HG03432 (cell line): ENCODE data around the gene SIRT7.
A peak's percentile ranks its signal among the peaks of the same experiment; 100 is the strongest.

Experiments
- ATAC-seq: cut with Tn5 transposase; IDR thresholded peaks from one replicate; pipeline ENCODE4 v1.9.1; 2021; ENCODE audit warnings: mild to moderate bottlenecking, moderate library complexity; ENCODE audit not compliant: unreplicated experiment

Gene SIRT7

DNA sequence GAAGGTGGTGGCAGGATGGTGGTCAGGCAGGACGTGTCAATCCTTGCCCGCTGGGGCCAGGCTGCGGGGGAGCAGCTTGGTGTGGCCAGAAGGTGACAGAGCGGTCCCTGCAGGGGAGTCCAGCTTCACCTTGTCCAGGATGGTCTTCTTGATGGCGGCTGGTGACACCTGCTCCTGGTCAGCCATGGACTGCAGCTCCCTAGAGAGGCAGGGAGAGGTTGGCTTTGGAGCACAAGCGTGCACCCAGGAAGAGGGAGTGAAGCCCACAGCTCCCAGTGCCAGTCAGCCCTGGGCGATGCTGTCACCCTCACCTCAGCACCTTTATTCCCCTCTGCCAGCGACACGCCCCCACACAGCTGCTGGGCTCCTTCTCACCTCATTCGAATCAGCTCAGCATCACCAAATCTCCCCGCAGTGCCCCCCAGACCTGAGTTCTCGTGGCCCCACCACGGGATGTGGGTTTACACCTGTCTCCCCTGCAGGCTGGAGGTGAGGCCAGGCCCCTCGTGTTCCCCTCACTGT lies 15.3 kb upstream of the SIRT7 start:
- no peak for ATAC-seq

DNA sequence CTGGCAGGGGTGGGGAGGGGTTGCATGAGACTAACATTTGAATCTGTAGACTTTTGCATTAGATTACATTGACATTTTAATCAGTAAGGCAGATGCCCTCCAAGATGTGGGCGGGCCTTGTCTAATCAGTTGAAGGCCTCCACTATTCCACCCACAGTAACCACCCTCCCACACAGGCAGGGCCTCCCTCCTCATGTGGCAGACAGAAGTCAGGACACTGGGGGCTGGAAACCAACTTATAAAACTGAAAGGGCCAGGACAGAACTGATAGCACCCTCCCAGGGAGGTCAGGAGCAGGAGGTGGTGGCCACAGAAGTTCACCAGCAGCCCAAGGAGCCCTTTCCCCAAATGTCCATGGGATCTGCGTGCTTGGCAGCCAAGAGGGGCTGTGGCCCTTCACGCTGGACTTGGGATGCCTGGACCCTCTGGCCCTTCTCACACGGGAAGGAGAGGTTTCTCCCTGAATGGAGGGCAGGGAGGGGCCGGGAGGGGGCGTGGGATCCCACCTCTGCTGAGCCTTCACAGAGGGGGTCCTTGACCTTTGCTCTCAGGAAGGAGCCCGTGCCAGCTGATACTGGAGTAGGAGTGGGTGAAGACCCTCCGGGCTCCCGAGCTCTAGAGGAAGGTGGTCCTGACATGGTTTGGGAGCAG lies 14.5 kb upstream of the SIRT7 start:
- no peak for ATAC-seq

DNA sequence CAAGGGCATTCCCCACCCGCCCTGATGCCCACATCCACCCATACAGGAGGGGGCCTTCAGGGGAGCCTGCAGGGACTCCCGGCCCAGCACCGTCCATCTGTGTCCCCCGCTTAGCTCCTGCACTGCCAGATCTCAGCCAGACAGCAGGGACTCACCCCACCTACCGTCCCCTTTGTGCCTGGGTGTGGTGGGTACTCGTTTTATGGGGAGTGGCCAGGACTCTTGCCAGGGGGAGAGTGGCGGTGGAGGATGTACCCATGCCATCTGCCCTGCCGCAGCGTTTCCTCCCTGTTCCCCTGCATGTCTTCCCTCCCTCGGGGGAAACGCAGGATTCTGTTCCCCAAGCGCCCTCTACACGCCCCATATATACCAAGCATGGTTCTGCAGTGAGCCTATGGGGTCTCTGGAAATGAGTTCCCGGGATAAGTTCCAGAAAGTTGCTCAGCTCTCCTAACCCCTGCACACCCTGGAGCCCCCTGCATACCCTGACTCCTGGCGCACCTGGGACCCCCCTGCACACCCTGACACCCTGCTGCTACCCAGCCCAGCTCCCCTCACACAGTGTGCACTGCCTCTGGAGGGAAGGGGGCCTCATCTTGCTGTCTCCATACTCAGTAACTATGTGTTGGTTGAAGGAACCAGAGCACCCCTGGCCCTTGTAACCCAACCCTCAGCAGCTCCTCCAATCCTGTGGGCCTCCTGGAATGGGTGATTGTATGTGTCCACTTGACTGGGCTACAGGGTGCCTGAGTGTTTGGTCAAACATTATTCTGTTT lies 13.8 kb upstream of the SIRT7 start:
- ATAC-seq, result no peak

DNA sequence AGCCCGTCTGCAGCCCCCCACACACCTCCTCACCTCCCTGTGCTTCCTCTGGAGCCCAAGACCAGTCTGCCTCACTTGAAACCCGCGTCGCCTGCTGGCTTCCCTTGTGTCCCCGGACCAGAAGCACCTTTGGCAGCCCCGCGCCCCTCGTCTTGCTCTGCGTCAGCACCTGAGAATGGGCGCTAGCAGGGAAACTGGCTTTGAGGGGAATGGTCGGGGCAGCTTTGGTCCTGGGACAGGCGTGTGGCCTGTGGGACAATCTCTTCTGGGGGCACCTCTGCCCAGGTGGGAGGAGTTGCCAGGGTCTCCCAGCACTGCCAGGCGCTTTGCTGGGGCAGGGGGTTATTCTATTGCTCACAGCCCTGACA lies 13.2 kb upstream of the SIRT7 start:
- no peak for ATAC-seq

DNA sequence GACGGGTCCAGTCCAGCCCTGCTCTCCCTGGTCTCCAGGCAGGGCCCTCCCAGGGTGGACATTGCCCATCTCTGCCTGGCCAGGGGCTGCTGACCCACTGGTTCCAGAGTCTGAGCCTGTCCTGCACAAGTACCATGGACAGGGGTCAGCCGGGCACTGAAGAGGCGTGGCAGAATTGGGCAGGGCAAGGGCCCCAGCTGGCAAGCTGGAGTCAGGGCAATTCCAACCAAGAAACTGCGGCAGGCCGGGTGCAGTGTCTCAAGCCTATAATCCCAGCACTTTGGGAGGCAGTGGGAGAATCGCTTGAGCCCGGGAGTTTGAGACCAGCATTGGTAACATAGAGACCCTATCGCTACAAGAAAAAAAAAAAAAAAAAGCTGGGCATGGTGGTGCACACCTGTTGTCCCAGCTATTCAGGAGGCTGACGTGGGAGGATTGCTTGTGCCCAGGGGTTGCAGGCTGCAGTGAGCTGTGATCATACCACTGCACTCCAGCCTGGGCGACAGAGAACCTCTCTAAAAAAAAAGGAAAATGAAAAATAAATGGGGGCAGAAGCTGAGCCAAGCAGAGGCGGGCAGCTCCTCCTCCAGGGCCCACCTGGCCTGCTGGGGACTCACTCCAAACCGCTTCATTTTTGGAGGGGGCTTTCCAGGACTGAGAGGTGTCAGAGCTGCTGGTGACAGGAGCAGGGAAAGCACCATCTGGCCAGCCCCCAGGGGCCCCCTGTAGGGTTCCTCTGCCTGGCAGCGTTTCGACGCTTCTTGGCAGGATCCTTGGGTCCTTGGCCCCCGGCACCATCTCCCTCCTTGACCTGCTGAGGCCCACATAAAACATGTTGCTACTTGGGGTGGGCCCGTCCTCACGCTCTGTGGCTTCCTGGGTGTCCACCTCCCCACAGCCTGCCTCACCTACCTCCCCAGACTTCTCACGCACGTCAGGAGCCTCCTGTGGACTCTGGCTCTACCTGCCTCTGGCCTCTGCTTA lies 12.5 kb upstream of the SIRT7 start:
- no peak for ATAC-seq

DNA sequence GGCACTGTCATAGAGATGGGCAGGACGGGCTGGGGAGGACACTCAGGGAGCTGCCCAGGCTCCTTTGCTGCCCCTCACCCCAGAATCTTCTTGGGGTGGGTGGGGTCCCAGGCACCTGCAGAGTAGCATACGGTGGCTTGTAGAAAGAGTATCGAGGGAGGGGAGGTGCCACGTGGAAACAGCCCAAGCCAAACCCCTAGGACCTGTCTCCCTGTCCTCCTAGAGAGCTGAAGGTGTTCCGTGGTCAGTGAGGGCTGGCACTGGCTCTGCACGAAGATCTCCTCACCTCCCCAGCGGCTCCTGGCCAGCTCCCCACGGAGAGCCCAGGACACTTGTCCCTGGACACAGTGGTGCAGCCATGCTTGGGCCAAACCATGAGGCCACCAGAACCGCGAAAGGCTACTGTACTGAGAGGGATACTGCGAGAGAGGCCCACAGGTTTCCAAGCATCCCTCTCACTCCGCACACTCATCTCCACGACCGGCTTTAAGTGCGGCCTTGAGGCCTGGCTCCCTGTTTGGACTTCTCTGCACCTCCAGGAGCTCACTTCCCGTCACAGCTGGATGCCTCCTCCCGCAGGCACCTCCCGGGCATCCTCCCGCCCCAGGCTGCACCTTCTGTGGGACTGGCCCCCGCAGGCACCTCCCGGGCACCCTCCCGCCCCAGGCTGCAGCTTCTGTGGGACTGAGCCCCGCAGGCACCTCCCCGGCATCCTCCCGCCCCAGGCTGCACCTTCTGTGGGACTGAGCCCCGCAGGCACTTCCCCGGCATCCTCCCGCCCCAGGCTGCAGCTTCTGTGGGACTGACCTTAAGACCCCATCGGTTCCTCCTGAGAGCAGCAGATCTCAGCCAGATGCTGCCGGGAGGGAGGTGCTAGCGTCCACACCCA lies 11.5 kb upstream of the SIRT7 start:
- ATAC-seq, result no peak

DNA sequence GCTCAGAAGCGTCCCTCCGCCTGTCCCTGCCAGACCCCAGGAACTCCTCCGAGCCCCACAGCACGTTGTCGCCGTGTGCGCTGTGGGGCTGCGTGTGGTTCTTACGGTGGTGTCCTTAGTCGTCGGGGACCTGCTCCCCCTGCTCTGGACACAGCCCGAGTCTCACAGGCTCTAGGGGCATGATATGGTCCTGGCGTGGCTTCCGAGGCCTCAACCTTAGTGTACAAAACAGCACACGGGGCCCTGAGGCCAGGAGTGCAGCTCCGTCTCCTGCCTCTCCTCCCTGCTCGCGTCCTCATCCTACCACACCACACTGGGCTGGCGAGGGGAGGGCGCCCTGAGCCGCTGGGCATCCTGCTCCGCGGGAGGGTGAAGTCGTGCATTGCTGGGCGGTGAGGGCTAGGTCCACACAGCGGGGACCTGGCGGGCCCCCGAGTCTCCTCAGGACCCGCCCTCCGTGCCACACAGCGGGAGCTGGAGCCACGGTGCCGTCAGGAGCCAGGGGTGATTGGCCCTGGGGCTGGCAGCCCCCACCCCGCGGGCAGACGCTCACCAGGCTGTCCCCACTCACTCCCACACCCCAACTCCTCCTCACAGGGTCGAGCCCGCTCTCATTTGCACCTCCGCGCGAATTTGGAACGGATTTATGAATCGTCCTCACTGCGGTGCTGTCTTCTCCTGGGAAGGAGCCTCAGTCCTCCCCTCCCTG lies 10.7 kb upstream of the SIRT7 start:
- no peak for ATAC-seq

DNA sequence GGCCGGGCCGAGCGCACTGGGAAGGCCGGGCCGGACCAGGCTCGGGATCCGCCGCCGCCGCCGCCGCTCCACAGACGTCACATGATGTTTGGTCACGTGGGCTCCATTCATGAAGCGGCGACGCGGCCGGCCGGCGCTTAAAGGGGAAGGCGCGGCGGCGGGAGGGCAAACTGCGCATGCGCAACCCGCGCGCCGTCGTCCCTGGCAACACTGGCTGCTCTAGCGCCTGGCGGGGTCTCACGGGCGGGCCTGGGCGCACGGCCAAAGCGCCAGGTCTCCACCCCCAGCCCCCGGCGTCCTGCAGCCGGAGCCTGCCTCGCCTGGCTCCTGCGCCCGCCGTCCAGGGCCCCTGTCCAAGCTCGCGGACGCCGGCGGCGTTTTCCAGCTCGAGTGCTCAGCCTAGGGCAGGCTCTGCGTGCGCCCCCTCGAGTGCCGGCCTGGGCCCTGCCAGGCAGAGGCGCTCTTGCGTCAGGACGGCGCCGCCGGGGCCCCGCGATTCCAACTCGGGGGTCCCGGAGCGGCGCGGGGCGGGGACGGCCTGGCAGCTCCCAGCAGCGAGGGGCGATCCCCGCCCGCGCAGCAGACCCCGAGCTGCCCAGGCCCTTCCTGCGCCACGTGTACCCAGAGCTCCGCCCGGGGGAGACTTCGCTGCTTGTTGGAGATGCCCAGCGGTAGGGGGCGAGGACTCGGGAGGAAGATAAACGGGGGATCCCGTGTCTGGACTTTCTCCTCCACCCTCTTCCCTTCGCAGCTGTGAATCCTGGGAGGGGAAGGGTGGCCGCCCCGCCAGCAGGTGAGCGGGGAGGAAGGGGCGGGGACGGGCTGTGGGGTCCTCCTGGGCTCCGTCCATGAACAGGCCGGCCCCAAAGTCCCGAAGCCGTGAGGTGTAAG lies 9.9 kb upstream of the SIRT7 start, which contains the start of gene MAFG:
TSS of gene MAFG (minus strand) at position 83 of the 891 bp plus-strand sequence. CDS start 4,550 bp downstream, outside the sequence.
- ATAC-seq, result peak; percentile 68

DNA sequence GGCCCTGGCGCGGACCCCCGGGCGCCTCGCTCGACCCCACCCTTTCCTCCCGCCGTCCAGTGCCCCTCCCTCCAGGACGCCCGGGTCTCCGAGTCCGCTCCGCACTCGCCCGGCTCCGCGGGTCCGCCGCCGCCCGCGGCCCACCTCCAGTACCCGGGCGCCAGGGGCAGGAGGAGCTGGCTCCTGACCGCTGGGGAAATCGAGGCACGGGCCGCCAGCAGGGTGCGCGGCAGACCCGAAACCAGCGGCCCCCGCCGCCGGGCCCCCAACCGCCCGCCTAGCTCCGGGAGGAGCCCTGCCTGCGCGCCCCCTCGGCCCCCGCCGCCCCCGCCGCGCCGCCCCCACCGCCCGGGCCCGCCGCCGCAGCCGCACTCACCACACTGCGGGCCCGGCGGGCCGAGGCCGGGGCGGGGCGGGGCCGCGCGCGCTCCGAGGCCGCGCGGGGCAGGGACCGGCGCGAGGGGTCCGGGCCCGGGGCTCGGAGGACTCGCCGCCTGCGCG lies 9.2 kb upstream of the SIRT7 start:
- ATAC-seq, result no peak

DNA sequence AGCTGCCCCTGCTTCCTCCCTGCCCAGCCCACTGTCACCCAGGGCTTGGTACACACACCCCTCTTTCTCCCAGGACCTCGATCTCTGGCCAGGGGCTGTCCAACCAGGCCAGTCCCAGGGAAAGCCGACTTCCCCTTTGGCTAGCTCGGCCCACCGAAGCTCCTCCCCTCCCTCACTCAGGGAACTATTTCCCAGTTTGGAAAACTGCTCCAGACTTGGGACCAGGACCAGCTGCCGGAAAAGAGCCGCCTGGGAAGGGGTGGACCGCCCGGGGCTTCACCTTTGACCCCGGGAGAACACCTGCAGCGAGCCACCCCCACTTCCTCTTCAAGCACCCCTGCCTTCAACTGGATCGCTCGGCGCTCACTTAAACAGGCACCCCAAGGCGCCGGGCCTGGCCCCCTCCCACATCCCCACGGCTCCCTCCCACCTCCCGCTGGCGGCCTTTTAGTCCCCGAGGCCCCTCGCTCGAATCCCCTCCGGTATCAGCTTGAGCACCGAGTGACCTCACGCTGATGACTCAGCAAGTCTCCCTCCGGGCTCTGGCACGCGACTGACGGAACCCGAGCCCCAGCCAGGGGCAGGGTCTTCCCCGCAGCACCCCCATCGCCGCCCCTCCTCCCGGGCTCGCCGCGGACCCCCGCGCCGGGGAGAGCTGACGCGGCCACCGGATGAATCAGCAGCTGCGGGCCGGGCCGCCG lies 8.6 kb upstream of the SIRT7 start:
- ATAC-seq, result peak; percentile 25

DNA sequence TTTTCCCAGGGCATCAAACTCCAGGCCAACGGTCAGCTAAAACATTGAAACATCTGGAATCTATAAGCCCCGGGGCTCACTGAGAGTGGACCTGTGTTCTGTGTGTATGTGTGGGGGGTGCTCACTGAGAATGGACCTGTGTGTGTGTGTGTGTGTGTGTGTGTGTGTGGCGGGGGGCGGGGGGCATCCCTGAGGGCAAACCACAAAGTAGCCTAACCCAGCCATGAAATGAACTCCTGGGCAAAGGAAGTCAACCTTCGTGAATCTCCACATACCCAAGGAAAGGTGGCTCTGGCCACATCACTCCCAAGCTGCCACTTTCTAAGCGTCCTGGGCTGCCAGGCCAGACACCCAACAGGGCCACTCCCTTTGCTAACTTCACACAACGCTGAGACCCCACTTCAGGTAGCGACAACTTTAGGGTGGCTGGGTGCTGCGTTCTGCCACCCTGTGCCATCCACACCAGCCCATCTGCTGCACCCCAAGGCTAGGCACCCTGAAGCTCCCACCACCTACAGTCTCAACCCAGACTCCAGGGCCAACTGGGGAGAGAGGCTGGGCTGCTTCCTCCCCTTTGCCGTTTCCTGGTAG lies 8.0 kb upstream of the SIRT7 start:
- no peak for ATAC-seq

DNA sequence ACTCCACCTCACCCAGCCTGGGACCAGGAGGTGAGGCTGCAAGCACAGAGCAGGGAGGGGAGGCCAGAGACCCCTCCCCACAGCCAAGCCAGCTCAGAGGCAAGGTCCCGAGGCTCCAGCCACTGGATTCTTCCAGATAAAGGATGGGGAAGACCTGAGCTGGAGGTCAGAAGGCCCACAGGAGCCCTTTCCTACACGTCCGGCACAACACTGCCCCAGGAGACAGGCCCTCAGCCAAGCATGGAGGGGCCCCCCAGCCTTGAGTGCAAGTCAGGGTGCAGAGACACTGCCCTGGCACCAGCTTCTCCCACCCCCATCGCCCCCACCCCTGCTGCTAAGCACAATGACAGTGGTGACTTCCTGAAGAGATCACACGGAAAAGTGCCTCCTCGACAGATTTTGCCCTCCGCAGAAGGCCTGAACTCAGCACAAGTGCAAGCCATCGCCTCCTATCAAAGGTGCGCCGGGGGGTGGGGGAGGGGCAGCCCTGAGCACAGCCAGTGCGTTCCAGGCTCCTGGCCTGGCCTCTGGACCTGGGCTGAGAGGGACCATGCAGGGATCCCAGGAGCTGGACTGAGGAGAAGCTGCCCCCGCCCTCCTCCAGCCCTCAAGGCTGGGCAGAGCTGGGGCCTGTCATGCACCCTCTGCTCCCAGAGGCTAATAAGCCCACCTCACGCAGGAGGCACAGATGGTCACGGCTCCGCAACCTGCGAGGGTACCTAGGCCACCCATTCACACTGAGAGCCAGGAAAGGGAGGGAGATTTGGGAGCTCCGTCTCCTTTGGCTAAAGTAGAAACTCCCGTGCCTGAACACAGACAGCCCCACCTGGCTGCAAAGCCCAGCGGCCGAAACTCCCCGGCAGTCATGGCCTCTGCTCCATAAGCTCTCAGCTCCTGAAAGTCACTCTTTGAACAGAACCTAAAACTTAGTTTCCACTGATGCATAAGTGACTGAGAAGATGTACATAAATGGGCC lies 6.9 kb upstream of the SIRT7 start:
- ATAC-seq, result no peak

DNA sequence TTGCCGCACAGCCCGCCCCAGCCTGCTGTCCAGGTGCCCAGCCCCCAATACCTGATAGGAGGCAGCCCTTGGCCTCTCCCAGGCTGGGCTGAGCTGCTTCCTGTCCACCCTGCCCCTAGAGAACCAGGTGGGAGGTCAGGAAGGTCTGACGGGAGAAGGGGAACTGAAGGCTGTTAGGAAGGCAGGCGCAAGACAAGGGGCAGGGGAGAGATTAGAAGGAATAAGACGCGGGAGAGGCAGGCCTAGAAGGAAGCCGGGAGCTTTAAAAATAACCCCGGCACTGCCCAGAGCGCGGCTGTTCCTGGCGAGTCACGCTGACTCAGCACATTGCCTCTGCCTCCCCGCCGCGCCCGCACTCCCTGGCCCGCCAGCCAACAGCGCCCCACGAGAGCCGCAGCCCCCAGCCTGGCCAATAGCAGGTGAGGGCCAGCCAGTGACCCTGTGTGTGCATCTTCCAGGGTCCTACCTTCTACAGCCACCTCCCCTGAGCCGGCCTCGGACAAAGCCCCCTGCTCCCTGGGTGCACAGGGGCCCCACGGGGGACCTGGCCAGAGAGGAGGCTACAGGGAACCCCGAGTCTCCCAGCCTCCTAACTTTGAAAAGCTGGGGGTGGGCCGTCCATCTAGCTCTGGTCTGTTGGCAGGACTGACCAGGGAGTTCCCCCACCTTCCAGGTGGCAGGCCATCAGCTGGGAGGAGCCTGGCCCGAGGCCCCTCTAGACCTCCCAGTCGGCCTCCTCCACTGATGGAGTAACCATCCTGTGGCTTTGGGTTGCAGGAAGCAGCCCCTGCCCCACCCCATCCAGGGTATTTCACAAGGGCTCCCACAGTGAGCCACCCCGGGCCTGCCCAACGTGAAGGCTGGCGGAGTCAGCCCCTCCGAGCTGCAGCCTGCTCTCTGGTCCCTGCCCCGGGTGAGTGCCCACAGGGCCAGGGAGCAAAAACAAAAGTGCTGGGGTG lies 5.6 kb upstream of the SIRT7 start:
- ATAC-seq, result no peak

DNA sequence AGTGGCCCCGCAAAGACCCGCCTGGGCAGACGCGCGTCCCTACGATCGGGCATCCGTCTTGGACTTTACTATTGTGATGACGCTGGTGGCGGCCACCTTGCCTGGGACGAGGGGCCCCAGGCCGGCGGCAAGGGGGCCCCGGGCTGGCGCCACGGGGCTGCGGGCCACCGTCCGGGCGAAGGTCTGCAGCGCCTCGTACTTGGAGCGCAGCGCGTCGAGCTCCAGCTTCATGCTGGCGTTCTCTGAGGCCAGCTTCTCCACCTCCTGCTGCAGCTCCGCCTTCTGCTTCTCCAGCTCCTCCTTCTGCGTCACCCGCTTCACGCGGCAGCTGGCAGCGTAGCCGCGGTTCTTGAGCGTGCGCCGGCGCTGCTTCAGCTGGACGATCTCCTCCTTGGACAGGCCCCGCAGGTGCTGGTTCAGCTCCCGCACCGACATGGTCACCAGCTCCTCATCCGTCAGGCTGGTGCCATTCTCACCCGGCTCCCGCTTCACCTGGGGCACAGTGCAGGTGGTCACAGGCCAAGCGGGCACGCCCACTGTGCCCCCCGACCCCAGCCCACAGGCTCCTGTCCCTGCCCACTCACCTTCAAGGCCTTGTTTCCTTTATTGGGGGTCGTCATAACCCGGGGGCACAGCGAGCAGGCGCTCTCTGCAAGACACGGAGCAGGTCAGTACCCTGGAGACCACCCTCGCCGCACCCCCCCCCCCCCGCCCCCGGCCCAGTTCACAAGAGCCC lies 4.8 kb upstream of the SIRT7 start:
- no peak for ATAC-seq
